Right atrium auricular region (tissue), 2 donors: ENCODE results near the gene AEBP2. TPM values are rescaled to one million over a fixed set of nuclear protein-coding genes. Genes with fewer than 3 reads are reported as not detected.

Experiments used
- DNase-seq: peaks from one replicate; pipeline ENCODE4 v3.0.0-alpha.2; 2019; ENCODE audit warnings: low spot score
- H3K27ac ChIP-seq, 2 donors: fragments of 200-600 bp; sonication (generic); 1 replicate in 1 of 2; 2 replicates in 1 of 2; pipeline ENCODE4 v1.5.1; 2016 to 2019
- H3K27me3 ChIP-seq, 2 donors: fragments of 200-600 bp; sonication (generic); one replicate each; pipeline versions ENCODE4 v1.5.1 to v1.6.0; 2017 to 2019
- H3K36me3 ChIP-seq: fragments of 200-600 bp; sonication (generic); one replicate; pipeline ENCODE4 v1.5.1; 2016
- H3K4me1 ChIP-seq, 2 donors: fragments of 200-600 bp; sonication (generic); one replicate each; pipeline versions ENCODE4 v1.5.1 to v1.6.0; 2017 to 2019
- H3K4me3 ChIP-seq, 2 donors: fragments of 200-600 bp; sonication (generic); 1 replicate in 1 of 2; 2 replicates in 1 of 2; pipeline ENCODE4 v1.5.1; 2017 to 2019; ENCODE audit warnings: mild to moderate bottlenecking in 1 of 2, moderate library complexity in 1 of 2
- H3K9me3 ChIP-seq, 2 donors: fragments of 200-600 bp; sonication (generic); one replicate each; pipeline ENCODE4 v1.5.1; 2019
- CTCF ChIP-seq, 2 donors: fragments of 200-600 bp; sonication (generic); IDR thresholded peaks; one replicate each; pipeline ENCODE4 v1.5.1; 2019; ENCODE audit warnings: antibody characterized with exemption in 2 of 2
- total RNA-seq, 2 donors: library from RNA; depleted of rRNA; stranded (reverse); fragments of >200 nt; gene quantifications; one replicate each; pipeline ENCODE4 v1.1.0, GENCODE V29; 2016

Gene AEBP2
- total RNA-seq, 2 donors from 2014 or later = 14.2 to 15.4 TPM

- TF ChIP-seq CTCF (IDR thresholded peaks at IDR 0.05) = no peak
- peaks cover 0 to 26% of the 10 kb centered on the region in 2 donors for H3K4me1 ChIP-seq
- H3K9me3 ChIP-seq = peaks cover 0 to 13% of the 10 kb centered on the region in 2 donors
- no peak overlapping the region for H3K4me3 ChIP-seq
- no peaks in the 10 kb centered on the region for H3K27me3 ChIP-seq
- no peaks in the 10 kb centered on the region for H3K36me3 ChIP-seq
- DNase-seq = no peak
- no peak overlapping the region for H3K27ac ChIP-seq
Measured at GRCh38 chr12:19482036-19482435, 42.7 kb downstream of the AEBP2 start.

- no peak overlapping the region for H3K4me3 ChIP-seq
- DNase-seq = no peak
- H3K4me1 ChIP-seq = peaks cover 0 to 26% of the 10 kb centered on the region in 2 donors
- H3K27ac ChIP-seq = no peak overlapping the region
- TF ChIP-seq CTCF (IDR thresholded peaks at IDR 0.05) = no peak
- no peaks in the 10 kb centered on the region for H3K27me3 ChIP-seq
- no peaks in the 10 kb centered on the region for H3K36me3 ChIP-seq
- peaks cover 0 to 13% of the 10 kb centered on the region in 2 donors for H3K9me3 ChIP-seq
Measured at GRCh38 chr12:19482551-19483109, 43.3 kb downstream of the AEBP2 start.

- DNase-seq = no peak
- H3K27ac ChIP-seq = no peak overlapping the region
Measured at GRCh38 chr12:19483727-19484126, 44.4 kb downstream of the AEBP2 start.

GRCh38 chr12:19484738-19485137, 45.4 kb downstream of the AEBP2 start:
- Histone ChIP-seq H3K36me3 (no peaks in the 10 kb centered on the region), H3K4me1 (peaks cover 0 to 26% of the 10 kb centered on the region in 2 donors), H3K27ac (no peak overlapping the region), H3K27me3 (no peaks in the 10 kb centered on the region), H3K9me3 (peaks cover 0 to 13% of the 10 kb centered on the region in 2 donors), H3K4me3 (no peak overlapping the region)
- no peak for TF ChIP-seq CTCF (IDR thresholded peaks at IDR 0.05)
- DNase-seq = no peak

More at GRCh38 chr12:19483727-19484126, 44.4 kb downstream of the AEBP2 start:
- no peaks in the 10 kb centered on the region for H3K36me3 ChIP-seq
- peaks cover 0 to 26% of the 10 kb centered on the region in 2 donors for H3K4me1 ChIP-seq
- H3K27me3 ChIP-seq = no peaks in the 10 kb centered on the region
- TF ChIP-seq CTCF (IDR thresholded peaks at IDR 0.05) = no peak
- peaks cover 0 to 13% of the 10 kb centered on the region in 2 donors for H3K9me3 ChIP-seq
- H3K4me3 ChIP-seq = no peak overlapping the region

- peaks cover 0 to 28% of the 10 kb centered on the region in 2 donors for H3K4me1 ChIP-seq
- H3K36me3 ChIP-seq = no peaks in the 10 kb centered on the region
- DNase-seq = no peak
- no peak for TF ChIP-seq CTCF (IDR thresholded peaks at IDR 0.05)
- H3K9me3 ChIP-seq = peaks cover 0 to 8% of the 10 kb centered on the region in 2 donors
- no peak overlapping the region for H3K27ac ChIP-seq
- H3K27me3 ChIP-seq = no peaks in the 10 kb centered on the region
- H3K4me3 ChIP-seq = no peak overlapping the region
Measured at GRCh38 chr12:19485240-19485639, 45.9 kb downstream of the AEBP2 start.

- Histone ChIP-seq H3K9me3 (no peaks in the 10 kb centered on the region), H3K27ac (no peak overlapping the region), H3K4me1 (peaks cover 0 to 20% of the 10 kb centered on the region in 2 donors), H3K36me3 (no peaks in the 10 kb centered on the region), H3K27me3 (no peaks in the 10 kb centered on the region), H3K4me3 (no peak overlapping the region)
- no peak for DNase-seq
- TF ChIP-seq CTCF (IDR thresholded peaks at IDR 0.05) = no peak
Measured at GRCh38 chr12:19489168-19489567, 49.9 kb downstream of the AEBP2 start.
